B cell (primary cell): ENCODE measurements around the gene ATP5F1E. TPM values are rescaled to one million over a fixed set of nuclear protein-coding genes. Genes with fewer than 3 reads are reported as not detected.

Experiments used
- ATAC-seq: fragments of 200-7000 bp; cut with Tn5 transposase; one replicate; pipeline ENCODE4 v1.10.0; 2021; ENCODE audit warnings: low read depth, mild to moderate bottlenecking, moderate number of reproducible peaks, moderate library complexity
- CTCF ChIA-PET: fragments of 350-600 bp; sonication (Branson Sonifier 250); formaldehyde crosslinking; loops from one replicate; lab custom pipeline; 2021; ENCODE audit warnings: antibody characterized with exemption, inconsistent platforms; lab: Charles Lee
- POLR2A ChIA-PET: fragments of 350-600 bp; sonication (Branson Sonifier 250); formaldehyde crosslinking; loops from one replicate; lab custom pipeline; 2021; ENCODE audit warnings: antibody characterized with exemption; lab: Charles Lee
- DNase-seq: peaks from one replicate; pipeline ENCODE4 v3.0.0; 2013
- H2AFZ ChIP-seq: 2 replicates; pipeline ENCODE4 v1.6.1; 2012; ENCODE audit warnings: mild to moderate bottlenecking, low read depth, low read length; ENCODE audit not compliant: insufficient read depth, poor library complexity, severe bottlenecking
- H3K27ac ChIP-seq, 2 donors: 1 replicate in 1 of 2; 2 replicates in 1 of 2; pipeline ENCODE4 v1.5.1; 2012 to 2013; ENCODE audit warnings: low read length in 2 of 2, mild to moderate bottlenecking in 2 of 2, moderate library complexity in 1 of 2
- H3K27me3 ChIP-seq, 4 experiments: fragments of 200-600 bp in 1 of 4; sonication (generic) in 1 of 4; replicated peaks in 1 of 4; 1 replicate in 2 of 4; 2 replicates in 2 of 4; pipeline versions ENCODE4 v1.6.1 to v1.7.0; 2013 to 2016; ENCODE audit warnings: low read length in 3 of 4, mild to moderate bottlenecking in 2 of 4, mixed read lengths in 1 of 4, moderate library complexity in 1 of 4; ENCODE audit not compliant: insufficient read depth in 4 of 4, control insufficient read depth in 3 of 4; ENCODE audit errors: control extremely low read depth in 1 of 4
- H3K36me3 ChIP-seq, 2 experiments: replicated peaks in 1 of 2; 1 replicate in 1 of 2; 2 replicates in 1 of 2; pipeline versions ENCODE4 v1.6.1 to v1.7.1; 2013; ENCODE audit warnings: low read length in 1 of 2; ENCODE audit not compliant: insufficient read depth in 2 of 2, control insufficient read depth in 1 of 2; ENCODE audit errors: control extremely low read depth in 1 of 2, extremely low read depth in 1 of 2
- H3K4me1 ChIP-seq, 2 donors: fragments of 200-600 bp in 1 of 2; sonication (generic) in 1 of 2; 1 replicate in 1 of 2; 2 replicates in 1 of 2; pipeline versions ENCODE4 v1.5.1 to v1.6.1; 2013 to 2017; ENCODE audit warnings: low read length in 2 of 2; ENCODE audit not compliant: control insufficient read depth in 2 of 2, insufficient read depth in 2 of 2
- H3K4me2 ChIP-seq: replicated peaks from 2 replicates; pipeline ENCODE3; 2012; ENCODE audit warnings: mild to moderate bottlenecking, low read depth, low read length; ENCODE audit not compliant: poor library complexity, severe bottlenecking
- H3K4me3 ChIP-seq, 5 experiments: fragments of 200-600 bp in 1 of 5; sonication (generic) in 1 of 5; 1 replicate in 3 of 5; 2 replicates in 2 of 5; pipeline versions ENCODE4 v1.5.1 to v1.7.0; 2011 to 2016; ENCODE audit warnings: low read length in 4 of 5, mild to moderate bottlenecking in 4 of 5, low read depth in 2 of 5, control low read depth in 1 of 5, moderate library complexity in 1 of 5; ENCODE audit not compliant: insufficient read depth in 1 of 5; ENCODE audit errors: control extremely low read depth in 1 of 5, extremely low read depth in 1 of 5
- H3K79me2 ChIP-seq: fragments of 200-600 bp; sonication (generic); one replicate; pipeline ENCODE4 v1.6.0; 2016; ENCODE audit warnings: low read length; ENCODE audit not compliant: control insufficient read depth, insufficient read depth
- H3K9ac ChIP-seq: fragments of 200-600 bp; sonication (generic); 2 replicates; pipeline ENCODE4 v1.6.1; 2017; ENCODE audit warnings: mild to moderate bottlenecking, low read length, moderate library complexity
- H3K9me3 ChIP-seq, 3 donors: one replicate each; pipeline versions ENCODE4 v1.6.1 to v1.7.1; 2013; ENCODE audit warnings: low read length in 2 of 3; ENCODE audit not compliant: control insufficient read depth in 2 of 3, insufficient read depth in 1 of 3; ENCODE audit errors: control extremely low read depth in 1 of 3
- H4K20me1 ChIP-seq: 2 replicates; pipeline ENCODE4 v1.6.0; 2012; ENCODE audit warnings: mild to moderate bottlenecking, low read length; ENCODE audit not compliant: insufficient read depth, control insufficient read depth, poor library complexity, severe bottlenecking
- H3K27ac Mint-ChIP-seq: one replicate; pipeline ENCODE4 v1.8.0; 2021; ENCODE audit warnings: mixed read lengths
- H3K27me3 Mint-ChIP-seq: one replicate; pipeline ENCODE4 v1.8.0; 2021; ENCODE audit warnings: mixed read lengths
- H3K4me1 Mint-ChIP-seq: one replicate; pipeline ENCODE4 v1.8.0; 2021; ENCODE audit warnings: mixed read lengths
- H3K4me3 Mint-ChIP-seq: one replicate; pipeline ENCODE4 v1.8.0; 2021; ENCODE audit warnings: mixed read lengths
- H3K9me3 Mint-ChIP-seq: one replicate; pipeline ENCODE4 v1.8.0; 2022; ENCODE audit warnings: mixed read lengths; ENCODE audit not compliant: insufficient read depth
- EZH2 ChIP-seq: IDR thresholded peaks from 2 replicates; pipeline ENCODE4 v1.6.1; 2012; ENCODE audit warnings: borderline replicate concordance, low read depth, mild to moderate bottlenecking, moderate library complexity, low read length; ENCODE audit not compliant: insufficient read depth, poor library complexity, severe bottlenecking
- WGBS: methylation state at CpG from one replicate; pipeline ENCODE4 v1.1.5; 2013; ENCODE audit warnings: missing lambda C conversion rate; ENCODE audit not compliant: insufficient coverage; 5-methylcytosine and 5-hydroxymethylcytosine counted together
- intact Hi-C: fragments of 100-400 bp; cut with micrococcal nuclease; formaldehyde crosslinking; loops from one replicate; pipeline ENCODE4 v1.10.0; 2022
- polyA plus RNA-seq: library from polyadenylated mRNA; depleted of rRNA; stranded (reverse); fragments of >200 nt; gene quantifications from 2 replicates; pipeline ENCODE4 v1.2.3, GENCODE V29; 2012
- total RNA-seq, 2 donors: library from RNA; stranded (reverse); fragments of 120-200 nt in 1 of 2; gene quantifications; 1 replicate in 1 of 2; 2 replicates in 1 of 2; pipeline versions ENCODE4 v1.2.3 to v1.2.4, GENCODE V29; 2013 to 2022
- TF ChIP-seq, protein P1 (sequence below): fragments of 200-600 bp; IDR thresholded peaks from one replicate; pipeline ENCODE4 v1.8.0; 2022; ENCODE audit warnings: antibody characterized with exemption, mild to moderate bottlenecking

ATP5F1E gene
- total and polyA plus RNA-seq, 2 donors (not counting 1 experiment from before 2014, with no cell fraction given) = 22.2 to 55.0 TPM

DNA sequence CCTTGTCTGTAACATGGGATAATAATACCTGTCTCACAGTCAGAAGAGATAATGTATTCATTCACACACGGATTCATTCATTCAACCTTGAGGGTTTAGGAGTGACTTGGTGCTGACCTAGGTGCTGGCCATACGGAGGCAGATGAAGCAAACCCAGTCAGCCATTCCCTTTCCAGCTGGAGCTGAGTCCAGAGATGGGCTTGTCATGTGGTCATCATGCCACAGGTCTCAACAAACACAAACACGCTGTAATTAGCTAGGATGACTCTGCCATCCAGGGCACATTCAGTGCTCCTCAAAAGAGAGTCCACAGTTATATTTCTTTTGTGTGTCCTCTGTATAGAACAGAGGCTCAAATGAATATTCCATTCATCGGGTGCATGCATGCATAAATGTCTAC lies 29.9 kb upstream of the ATP5F1E start:
- no peak overlapping the region for H3K27ac ChIP-seq
- H3K27me3 ChIP-seq = peaks cover 0 to 7% (median 0%) of the 10 kb centered on the region in 4 experiments
- no peak overlapping the region for H3K4me3 ChIP-seq
- no peaks in the 10 kb centered on the region for H3K36me3 ChIP-seq
- H3K4me1 ChIP-seq = no peaks in the 10 kb centered on the region
- Mint-ChIP-seq H3K27me3 (peaks cover 29% of the 10 kb centered on the region), H3K4me3 (no peak overlapping the region), H3K27ac (no peak overlapping the region), H3K4me1 (no peaks in the 10 kb centered on the region), H3K9me3 (no peaks in the 10 kb centered on the region)
- no peaks in the 10 kb centered on the region for H4K20me1 ChIP-seq
- no peak overlapping the region for H2AFZ ChIP-seq
- ChIA-PET POLR2A (no interaction called here), CTCF (no interaction called here)
- no peak overlapping the region for H3K4me2 ChIP-seq
- no peaks in the 10 kb centered on the region for H3K9me3 ChIP-seq
- ATAC-seq (no peak), DNase-seq (no peak)
- no peaks in the 10 kb centered on the region for H3K79me2 ChIP-seq
- H3K9ac ChIP-seq = no peak overlapping the region
- no peak for TF ChIP-seq EZH2
- TF ChIP-seq, protein P1, sequence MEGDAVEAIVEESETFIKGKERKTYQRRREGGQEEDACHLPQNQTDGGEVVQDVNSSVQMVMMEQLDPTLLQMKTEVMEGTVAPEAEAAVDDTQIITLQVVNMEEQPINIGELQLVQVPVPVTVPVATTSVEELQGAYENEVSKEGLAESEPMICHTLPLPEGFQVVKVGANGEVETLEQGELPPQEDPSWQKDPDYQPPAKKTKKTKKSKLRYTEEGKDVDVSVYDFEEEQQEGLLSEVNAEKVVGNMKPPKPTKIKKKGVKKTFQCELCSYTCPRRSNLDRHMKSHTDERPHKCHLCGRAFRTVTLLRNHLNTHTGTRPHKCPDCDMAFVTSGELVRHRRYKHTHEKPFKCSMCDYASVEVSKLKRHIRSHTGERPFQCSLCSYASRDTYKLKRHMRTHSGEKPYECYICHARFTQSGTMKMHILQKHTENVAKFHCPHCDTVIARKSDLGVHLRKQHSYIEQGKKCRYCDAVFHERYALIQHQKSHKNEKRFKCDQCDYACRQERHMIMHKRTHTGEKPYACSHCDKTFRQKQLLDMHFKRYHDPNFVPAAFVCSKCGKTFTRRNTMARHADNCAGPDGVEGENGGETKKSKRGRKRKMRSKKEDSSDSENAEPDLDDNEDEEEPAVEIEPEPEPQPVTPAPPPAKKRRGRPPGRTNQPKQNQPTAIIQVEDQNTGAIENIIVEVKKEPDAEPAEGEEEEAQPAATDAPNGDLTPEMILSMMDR = no peak
- intact Hi-C loops = no loop called here
- 100% methylated on average over 2 of the region's 4 CpGs for WGBS

DNA sequence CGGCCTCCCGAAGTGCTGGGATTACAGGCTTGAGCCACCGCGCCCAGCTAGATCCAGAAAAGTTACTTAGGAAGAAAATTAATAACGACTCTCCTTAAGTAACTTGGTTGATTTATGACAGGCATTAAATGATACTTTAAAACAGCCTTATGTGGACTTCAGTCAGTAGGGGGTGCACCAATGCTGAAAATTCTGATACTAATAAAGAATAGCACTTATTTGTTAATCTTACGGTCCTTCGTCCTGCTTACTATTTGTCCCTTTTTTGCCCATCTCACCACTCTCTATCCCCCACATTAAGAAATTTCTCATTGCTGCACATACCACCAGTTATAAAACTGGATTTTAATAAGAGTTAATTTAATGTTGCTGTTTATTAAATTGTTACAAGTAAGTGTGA lies 23.2 kb upstream of the ATP5F1E start:
- no peak overlapping the region for H3K4me2 ChIP-seq
- no peaks in the 10 kb centered on the region for H3K4me1 Mint-ChIP-seq
- H3K27ac Mint-ChIP-seq = no peak overlapping the region
- H3K79me2 ChIP-seq = no peaks in the 10 kb centered on the region
- H3K27ac ChIP-seq = no peak overlapping the region
- H3K36me3 ChIP-seq = no peaks in the 10 kb centered on the region
- intact Hi-C loops = loop anchor here (1.0 to 10.0 kb wide), 2 partner anchors 167 to 349 kb away; no protein-coding TSS in a partner anchor
- ATAC-seq (peak; percentile 28), DNase-seq (peak; percentile 59)
- H3K4me3 ChIP-seq = no peak overlapping the region
- POLR2A ChIA-PET = no interaction called here
- no peak overlapping the region for H2AFZ ChIP-seq
- no CpG with 5 or more reads among the region's 7 CpGs for WGBS
- no peak overlapping the region for H3K4me3 Mint-ChIP-seq
- CTCF ChIA-PET = interaction anchor here (0.6 to 2.7 kb wide), 11 partner anchors 9 to 441 kb away, joined by 3 to 11 read pairs (median 6); no protein-coding TSS in a partner anchor
- H3K9me3 ChIP-seq = no peaks in the 10 kb centered on the region
- no peaks in the 10 kb centered on the region for H4K20me1 ChIP-seq
- TF ChIP-seq EZH2 = no peak
- TF ChIP-seq, protein P1 = peak; percentile 67
- no peaks in the 10 kb centered on the region for H3K9me3 Mint-ChIP-seq
- no peaks in the 10 kb centered on the region for H3K4me1 ChIP-seq
- H3K9ac ChIP-seq = no peak overlapping the region
- peaks cover 0 to 17% (median 9%) of the 10 kb centered on the region in 4 experiments for H3K27me3 ChIP-seq
- peaks cover 38% of the 10 kb centered on the region for H3K27me3 Mint-ChIP-seq
